Left lung (tissue), 10 donors: ENCODE data around the gene LCN1. TPM values are rescaled to one million over a fixed set of nuclear protein-coding genes. Genes with fewer than 3 reads are reported as not detected.
A peak's percentile ranks its signal among the peaks of the same experiment; 100 is the strongest.
"Not testable (repeated sequence)": the region's sequence is repeated elsewhere in the genome, so short reads cannot be mapped to it uniquely, and the experiment has no call there.

Experiments used
- ATAC-seq: fragments of 200-7000 bp; cut with Tn5 transposase; one replicate; pipeline ENCODE4 v1.9.1; 2020; ENCODE audit warnings: moderate library complexity
- DNase-seq, 4 donors: peaks; one replicate each; pipeline ENCODE4 v3.0.0-alpha.2; 2013 to 2020
- H3K27ac ChIP-seq, 2 donors: fragments of 200-600 bp; sonication (generic) in 1 of 2; one replicate each; pipeline versions ENCODE4 v1.5.0 to v1.8.0; 2020 to 2021
- H3K27me3 ChIP-seq, 2 donors: fragments of 200-600 bp; sonication (generic) in 1 of 2; one replicate each; pipeline versions ENCODE4 v1.5.0 to v1.8.0; 2020 to 2021
- H3K36me3 ChIP-seq, 2 donors: fragments of 200-600 bp; sonication (generic) in 1 of 2; one replicate each; pipeline versions ENCODE4 v1.5.0 to v1.8.0; 2020 to 2021
- H3K4me1 ChIP-seq, 2 donors: fragments of 200-600 bp; one replicate each; pipeline ENCODE4 v1.8.0; 2021
- H3K4me3 ChIP-seq, 2 donors: fragments of 200-600 bp; sonication (generic) in 1 of 2; one replicate each; pipeline versions ENCODE4 v1.5.0 to v1.8.0; 2020 to 2021; ENCODE audit warnings: mild to moderate bottlenecking in 1 of 2
- H3K9me3 ChIP-seq, 2 donors: fragments of 200-600 bp; sonication (generic) in 1 of 2; one replicate each; pipeline versions ENCODE4 v1.5.0 to v1.8.0; 2020 to 2021
- CTCF ChIP-seq, 2 donors: fragments of 200-600 bp; sonication (generic) in 1 of 2; IDR thresholded peaks; one replicate each; pipeline versions ENCODE4 v1.5.0 to v1.8.0; 2021; ENCODE audit warnings: antibody characterized with exemption in 2 of 2
- intact Hi-C, 2 donors: fragments of 100-400 bp; cut with DNase I; formaldehyde crosslinking; loops; one replicate each; pipeline versions ENCODE4 v1.11.2 to v1.14.2; 2022
- polyA plus RNA-seq, 6 donors: library from polyadenylated mRNA; unstranded; fragments of 120-200 nt; gene quantifications; one replicate each; pipeline ENCODE4 v1.2.1, GENCODE V29; 2013; ENCODE audit not compliant: insufficient read length in 6 of 6
- total RNA-seq, 2 donors: library from RNA; stranded (reverse); fragmentation: NEBNext Ultra II Directional; extraction: Animal tissue kit (Norgen Biotek cat#: 25700); gene quantifications; one replicate each; pipeline ENCODE4 v1.2.1, GENCODE V29; 2021
- donor health status: DM: no; HTN: yes; CAD: no.
- donor health status: DM: no; HTN: no; CAD: no.

The LCN1 gene
- total and polyA plus RNA-seq, 8 donors, result not detected

DNA sequence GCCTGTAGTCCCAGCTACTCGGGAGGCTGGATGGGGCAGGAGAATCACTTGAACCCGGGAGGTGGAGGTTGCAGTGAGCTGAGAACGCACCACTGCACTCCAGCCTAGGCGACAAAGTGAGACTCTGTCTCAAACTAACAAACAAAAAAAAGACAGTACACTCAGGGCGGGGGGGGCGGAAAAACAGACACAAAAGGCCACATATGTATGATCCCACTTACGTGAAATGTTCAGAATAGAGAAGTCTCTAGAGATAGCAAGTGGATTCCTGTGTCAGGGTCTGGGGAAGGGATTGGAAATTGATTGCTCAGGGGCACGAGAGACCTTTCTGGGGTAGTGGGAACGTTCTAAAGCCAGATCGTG is 9.0 kb upstream of the LCN1 start:
- Histone ChIP-seq H3K27me3 (peaks cover 0 to 17% of the 10 kb centered on the region in 2 donors), H3K4me1 (no peaks in the 10 kb centered on the region), H3K4me3 (no peak overlapping the region), H3K9me3 (peaks cover 0 to 4% of the 10 kb centered on the region in 2 donors), H3K27ac (no peak overlapping the region), H3K36me3 (no peaks in the 10 kb centered on the region)
- peak in 1 of 4 donors; percentile 33 for DNase-seq
- no peak for ATAC-seq
- intact Hi-C loops, result no loop called here
- TF ChIP-seq CTCF (IDR thresholded peaks at IDR 0.05), result no peak

- Histone ChIP-seq H3K36me3 (no peaks in the 10 kb centered on the region), H3K9me3 (peaks cover 0 to 4% of the 10 kb centered on the region in 2 donors), H3K27me3 (peaks cover 0 to 24% of the 10 kb centered on the region in 2 donors), H3K4me3 (no peak overlapping the region), H3K27ac (no peak overlapping the region), H3K4me1 (no peaks in the 10 kb centered on the region)
- ATAC-seq, result no peak
- TF ChIP-seq CTCF (IDR thresholded peaks at IDR 0.05), result no peak
- peak in 1 of 4 donors; percentile 17 for DNase-seq
- intact Hi-C loops, result no loop called here
Observed at GRCh38 chr9:135512904-135513303, 8.3 kb upstream of the LCN1 start.

DNA sequence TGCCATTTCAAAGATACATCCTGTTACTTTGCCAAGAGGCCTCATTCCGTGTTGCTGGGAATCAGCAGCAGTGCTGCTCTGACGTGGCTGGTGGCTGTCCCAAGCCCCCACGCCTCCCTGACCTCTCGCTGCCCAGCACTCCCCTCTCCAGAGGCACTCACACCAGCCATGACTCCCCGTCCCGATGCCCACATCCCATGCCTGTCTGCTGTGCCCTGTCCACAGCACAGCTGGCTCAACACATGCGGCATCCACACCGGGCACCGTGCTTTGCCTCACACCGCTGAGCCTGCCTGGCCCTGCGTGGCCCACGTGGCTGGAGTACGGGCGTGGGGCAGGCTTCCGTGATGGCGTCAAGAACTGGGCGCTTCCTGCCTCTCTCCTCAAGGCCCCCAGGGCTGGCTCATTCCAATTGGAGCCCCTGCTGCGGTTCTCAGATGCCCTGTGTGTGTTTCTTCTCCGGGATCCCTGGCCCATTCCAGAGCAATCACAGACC is 7.8 kb upstream of the LCN1 start:
- peaks cover 0 to 28% of the 10 kb centered on the region in 2 donors for H3K27me3 ChIP-seq
- H3K4me1 ChIP-seq, result no peaks in the 10 kb centered on the region
- intact Hi-C loops, result no loop called here
- no peak overlapping the region for H3K27ac ChIP-seq
- peak in 1 of 4 donors; percentile 72 for DNase-seq
- no peak overlapping the region for H3K4me3 ChIP-seq
- peaks cover 0 to 4% of the 10 kb centered on the region in 2 donors for H3K9me3 ChIP-seq
- H3K36me3 ChIP-seq, result no peaks in the 10 kb centered on the region
- no peak for ATAC-seq
- TF ChIP-seq CTCF (IDR thresholded peaks at IDR 0.05), result no peak

- H3K27me3 ChIP-seq, result peaks cover 0 to 31% of the 10 kb centered on the region in 2 donors
- H3K4me3 ChIP-seq, H3K9me3 ChIP-seq, intact Hi-C loops, H3K27ac ChIP-seq, ATAC-seq, H3K36me3 ChIP-seq, DNase-seq, H3K4me1 ChIP-seq: not testable (repeated sequence)
Observed at GRCh38 chr9:135513906-135514305, 7.3 kb upstream of the LCN1 start.

DNA sequence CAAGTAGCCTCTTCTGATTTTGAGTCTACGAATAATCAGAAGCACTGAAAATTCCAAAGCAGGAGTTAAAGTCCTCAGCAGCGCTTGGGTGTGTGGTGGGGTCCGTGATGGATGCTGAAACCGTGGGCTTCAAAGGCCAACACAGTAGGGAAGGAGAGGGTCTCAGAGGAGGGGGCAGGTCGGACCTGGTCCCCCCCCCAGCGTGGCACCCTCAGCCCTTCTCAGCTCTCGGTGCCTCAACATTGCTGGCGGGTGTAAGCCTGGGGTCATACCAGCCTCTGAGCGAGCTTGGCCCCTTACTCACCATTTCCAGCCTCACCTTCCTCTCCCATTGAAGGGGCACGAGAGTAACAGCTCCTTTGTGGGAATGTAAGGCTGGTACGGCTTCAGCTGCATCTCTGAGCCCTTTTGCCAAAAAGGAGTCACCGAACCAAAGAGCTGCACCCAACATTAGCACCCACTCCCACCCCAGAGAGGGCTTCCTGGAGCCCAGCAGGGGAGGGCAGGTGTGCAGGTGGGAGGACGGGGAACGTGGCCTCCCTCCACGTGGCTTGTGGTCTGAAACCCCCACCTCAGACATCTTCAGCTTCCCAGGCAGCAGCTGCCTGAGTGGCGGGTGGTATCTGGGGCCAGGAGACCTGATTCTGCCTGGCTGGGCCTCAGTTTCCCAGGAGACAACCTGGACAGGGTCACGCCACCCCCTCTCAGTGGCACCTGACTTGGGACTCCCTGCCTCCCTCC is 6.7 kb upstream of the LCN1 start:
- Histone ChIP-seq H3K4me1 (no peaks in the 10 kb centered on the region), H3K27ac (no peak overlapping the region), H3K36me3 (no peaks in the 10 kb centered on the region), H3K4me3 (no peak overlapping the region), H3K27me3 (peaks cover 0 to 31% of the 10 kb centered on the region in 2 donors), H3K9me3 (no peaks in the 10 kb centered on the region)
- DNase-seq (peak in 1 of 4 donors; percentile 46), ATAC-seq (no peak)
- TF ChIP-seq CTCF (IDR thresholded peaks at IDR 0.05), result no peak
- intact Hi-C loops, result no loop called here
